ENCODE data around the gene OR51E1. TPM values are rescaled to one million over a fixed set of nuclear protein-coding genes. Genes with fewer than 3 reads are reported as not detected.

OR51E1 gene
- total RNA-seq (not detected in 2 replicates), polyA plus RNA-seq (not detected in 2 replicates), polyA minus RNA-seq (not detected in 2 replicates), Bru-seq, nascent RNA (not detected), BruChase-seq, experiment 1, labeled RNA remaining after a 6-hour chase (not detected), BruChase-seq, experiment 2, labeled RNA remaining after a 2-hour chase (not detected)
- not detected in 2 replicates for polyA plus RNA-seq (2011; cell fraction: cytosol; rRNA removed)
- polyA plus RNA-seq (2011; cell fraction: nucleus; rRNA removed) = not detected in 2 replicates
- not detected in 2 replicates for polyA plus RNA-seq (2012)
- polyA minus RNA-seq (2011; cell fraction: cytosol; rRNA and poly(A)+ RNA removed) = not detected
- polyA minus RNA-seq (2011; cell fraction: nucleus; rRNA and poly(A)+ RNA removed) = not detected in 2 replicates
- long read RNA-seq = 0 reads

GRCh38 chr11:4643682-4644081, at the start of gene OR51E1:
Gene OR51E1, plus strand, starts transcription at chr11:4643982. Its CDS starts 8,545 bp downstream, at chr11:4652527.
- no peaks in the 10 kb centered on the region for H3K27me3 ChIP-seq (ENCODE audit: control insufficient read depth in 2 of 2, insufficient read depth in 2 of 2, low read length in 2 of 2)
- no peak within 1 kb of the TSS for H3K4me3 ChIP-seq (replicated peaks in 1 of 3; ENCODE audit: insufficient read depth in 1 of 3, low read depth in 1 of 3, low read length in 3 of 3)
- H3K36me3 ChIP-seq (ENCODE audit: control insufficient read depth in 2 of 2, extremely low read depth in 1 of 2, insufficient read depth in 2 of 2, low read length in 2 of 2) = no peaks in the 10 kb centered on the region
- H3K4me2 ChIP-seq (ENCODE audit: insufficient read depth, low read length) = no peak within 1 kb of the TSS
- FAIRE-seq (no peak), DNase-seq (ENCODE audit: low read depth, low spot score) (no peak)
- intact Hi-C loops (cut with micrococcal nuclease) (no loop called here), dilution Hi-C loops (cut with MboI; ENCODE audit: extremely low pct_ligation_motif_present, low sequenced_read_pairs) (no loop called here)
- H3K9ac ChIP-seq (replicated peaks; ENCODE audit: extremely low read depth, insufficient read depth, low read length) = no peak within 1 kb of the TSS
- H4K20me1 ChIP-seq (replicated peaks; ENCODE audit: control insufficient read depth, extremely low read depth, insufficient read depth, low read length) = no peaks in the 10 kb centered on the region
- no peaks in the 10 kb centered on the region for H3K9me3 ChIP-seq (replicated peaks; ENCODE audit: control insufficient read depth, insufficient read depth, low read length)
- H3K4me1 ChIP-seq (ENCODE audit: control insufficient read depth, extremely low read depth, insufficient read depth, low read length) = no peaks in the 10 kb centered on the region
- CTCF ChIA-PET = no interaction called here
- POLR2A ChIA-PET = no interaction called here
- no TSS peak for BruUV-seq (replicated peaks)
- no peak within 1 kb of the TSS for H2AFZ ChIP-seq (ENCODE audit: low read depth, low read length)
- no peaks in the 10 kb centered on the region for H3K79me2 ChIP-seq (ENCODE audit: control insufficient read depth, insufficient read depth, low read length)
- TF ChIP-seq JUN (IDR thresholded peaks at IDR 0.05; ENCODE audit: borderline replicate concordance, insufficient read depth, insufficient read length, low read depth) = no peak
- no peak for TF ChIP-seq POLR2AphosphoS5 (IDR thresholded peaks at IDR 0.05; ENCODE audit: insufficient read depth, low read depth, low read length)
- no peak for TF ChIP-seq POLR2A (IDR thresholded peaks at IDR 0.05; ENCODE audit: low read depth, low read length)
- TF ChIP-seq GATA2 (IDR thresholded peaks at IDR 0.05; ENCODE audit: insufficient read depth, insufficient read length, low read depth, low read length) = no peak
- TF ChIP-seq CTCF (IDR thresholded peaks at IDR 0.05; ENCODE audit: extremely low read depth in 1 of 2, insufficient read depth in 1 of 2, low read depth in 1 of 2, low read length in 2 of 2) = no peak
- TF ChIP-seq MAX (IDR thresholded peaks at IDR 0.05; ENCODE audit: insufficient read depth, insufficient read length) = no peak
- TF ChIP-seq MYC (IDR thresholded peaks at IDR 0.05; ENCODE audit: low read depth, low read length) = no peak
- no peaks in the 10 kb centered on the region for H3K9me1 ChIP-seq (replicated peaks; ENCODE audit: control insufficient read depth, extremely low read depth, insufficient read depth, low read length)
- no peak within 1 kb of the TSS for H3K27ac ChIP-seq (ENCODE audit: insufficient read depth, low read depth, low read length)

Data from endothelial cell of umbilical vein (primary cell).